ENCODE measurements around the gene RNU7-1.

- TF ChIP-seq TAF1 (IDR thresholded peaks at IDR 0.05; ENCODE audit: borderline replicate concordance, low read depth, low read length), result no peak
- no peak for TF ChIP-seq POLR2A (IDR thresholded peaks at IDR 0.05; ENCODE audit: low read depth, low read length)
- no peak for TF ChIP-seq POLR2AphosphoS5 (IDR thresholded peaks at IDR 0.05; ENCODE audit: low read depth, low read length)
These were observed 6.8 kb downstream of the RNU7-1 start for GRCh38 chr12:6950401-6950801.
